Measurements from ENCODE around the gene PDK2. TPM values are rescaled to one million over a fixed set of nuclear protein-coding genes. Genes with fewer than 3 reads are reported as not detected.
"Not testable (repeated sequence)": the region's sequence is repeated elsewhere in the genome, so short reads cannot be mapped to it uniquely, and the experiment has no call there.

The PDK2 gene
- total RNA-seq, 1 donor from 2014 or later: 12.3 TPM

- DNase-seq: no peak
These were observed 35.9 kb upstream of the PDK2 start for GRCh38 chr17:50059256-50059655.

- DNase-seq: peak; percentile 31
These were observed 35.3 kb upstream of the PDK2 start for GRCh38 chr17:50059759-50060273.

- DNase-seq: no peak
These were observed 34.0 kb upstream of the PDK2 start for GRCh38 chr17:50060951-50061712.

GRCh38 chr17:50061713-50062045, 33.5 kb upstream of the PDK2 start:
- not testable (repeated sequence) for DNase-seq

GRCh38 chr17:50062293-50063243, 32.6 kb upstream of the PDK2 start:
- peak; percentile 35 for DNase-seq

GRCh38 chr17:50063561-50064252, 31.4 kb upstream of the PDK2 start:
- peak; percentile 23 for DNase-seq

- DNase-seq: peak; percentile 82
These were observed 30.7 kb upstream of the PDK2 start for GRCh38 chr17:50064253-50065001.

GRCh38 chr17:50065056-50065455, 30.1 kb upstream of the PDK2 start:
- no peak for DNase-seq

GRCh38 chr17:50066995-50067394, 28.2 kb upstream of the PDK2 start:
- DNase-seq: no peak

GRCh38 chr17:50067996-50068395, 27.2 kb upstream of the PDK2 start:
- DNase-seq: no peak

GRCh38 chr17:50070908-50071680, 24.1 kb upstream of the PDK2 start:
- DNase-seq: no peak

GRCh38 chr17:50071692-50072091, 23.5 kb upstream of the PDK2 start:
- no peak for DNase-seq

- DNase-seq: no peak
These were observed 23.0 kb upstream of the PDK2 start for GRCh38 chr17:50072130-50072529.

- no peak for DNase-seq
These were observed 22.2 kb upstream of the PDK2 start for GRCh38 chr17:50072925-50073324.

- DNase-seq: no peak
These were observed 20.9 kb upstream of the PDK2 start for GRCh38 chr17:50074227-50074626.

GRCh38 chr17:50075446-50076032, 19.6 kb upstream of the PDK2 start:
- no peak for DNase-seq

- DNase-seq: no peak
These were observed 18.9 kb upstream of the PDK2 start for GRCh38 chr17:50076221-50076590.

- DNase-seq: no peak
These were observed 18.4 kb upstream of the PDK2 start for GRCh38 chr17:50076591-50077235.

GRCh38 chr17:50078430-50078829, 16.7 kb upstream of the PDK2 start:
- DNase-seq: no peak

- DNase-seq: peak; percentile 77
These were observed 15.6 kb upstream of the PDK2 start for GRCh38 chr17:50079334-50080095.
